Measurements from ENCODE around the gene BNC2.

The BNC2 gene

GRCh38 chr9:16414451-16414850 is 456.0 kb downstream of the BNC2 start:
- Histone ChIP-seq H3K4me3 (ENCODE audit: low read length) (no peak overlapping the region), H3K27me3 (ENCODE audit: control insufficient read depth, insufficient read depth, low read length) (no peaks in the 10 kb centered on the region), H3K36me3 (ENCODE audit: insufficient read depth, low read length) (peaks cover 13% of the 10 kb centered on the region), H3K4me1 (ENCODE audit: control insufficient read depth, insufficient read depth, low read length) (peaks cover 36% of the 10 kb centered on the region), H3K4me2 (ENCODE audit: low read length) (no peak overlapping the region), H3K9me3 (replicated peaks; ENCODE audit: low read length) (no peaks in the 10 kb centered on the region), H3K9ac (ENCODE audit: low read depth, low read length) (no peak overlapping the region)

GRCh38 chr9:16413509-16414016 is 456.9 kb downstream of the BNC2 start:
- Histone ChIP-seq H3K9me3 (replicated peaks; ENCODE audit: low read length) (no peaks in the 10 kb centered on the region), H3K4me3 (ENCODE audit: low read length) (no peak overlapping the region), H3K4me1 (ENCODE audit: control insufficient read depth, insufficient read depth, low read length) (peaks cover 36% of the 10 kb centered on the region)

GRCh38 chr9:16412740-16413139 is 457.7 kb downstream of the BNC2 start:
- Histone ChIP-seq H3K9me3 (replicated peaks; ENCODE audit: low read length) (no peaks in the 10 kb centered on the region), H3K4me1 (ENCODE audit: control insufficient read depth, insufficient read depth, low read length) (peaks cover 28% of the 10 kb centered on the region), H3K27me3 (ENCODE audit: control insufficient read depth, insufficient read depth, low read length) (no peaks in the 10 kb centered on the region), H3K4me2 (ENCODE audit: low read length) (no peak overlapping the region), H3K4me3 (ENCODE audit: low read length) (no peak overlapping the region), H3K36me3 (ENCODE audit: insufficient read depth, low read length) (peaks cover 5% of the 10 kb centered on the region), H3K9ac (ENCODE audit: low read depth, low read length) (no peak overlapping the region)

More at GRCh38 chr9:16413509-16414016, 456.9 kb downstream of the BNC2 start:
- no peak overlapping the region for H3K9ac ChIP-seq (ENCODE audit: low read depth, low read length)
- peaks cover 5% of the 10 kb centered on the region for H3K36me3 ChIP-seq (ENCODE audit: insufficient read depth, low read length)
- peak overlapping the region; percentile 10 for H3K4me2 ChIP-seq (ENCODE audit: low read length)
- H3K27me3 ChIP-seq (ENCODE audit: control insufficient read depth, insufficient read depth, low read length): no peaks in the 10 kb centered on the region

- no peaks in the 10 kb centered on the region for H3K27me3 ChIP-seq (ENCODE audit: control insufficient read depth, insufficient read depth, low read length)
Measured at GRCh38 chr9:16411311-16411710, 459.2 kb downstream of the BNC2 start.

GRCh38 chr9:16410601-16411280 is 459.7 kb downstream of the BNC2 start:
- no peak overlapping the region for H3K4me2 ChIP-seq (ENCODE audit: low read length)
- no peaks in the 10 kb centered on the region for H3K9me3 ChIP-seq (replicated peaks; ENCODE audit: low read length)
- no peaks in the 10 kb centered on the region for H3K27me3 ChIP-seq (ENCODE audit: control insufficient read depth, insufficient read depth, low read length)
- H3K36me3 ChIP-seq (ENCODE audit: insufficient read depth, low read length): peaks cover 5% of the 10 kb centered on the region
- no peak overlapping the region for H3K9ac ChIP-seq (ENCODE audit: low read depth, low read length)
- H3K4me1 ChIP-seq (ENCODE audit: control insufficient read depth, insufficient read depth, low read length): peaks cover 16% of the 10 kb centered on the region
- no peak overlapping the region for H3K4me3 ChIP-seq (ENCODE audit: low read length)

More at GRCh38 chr9:16411311-16411710, 459.2 kb downstream of the BNC2 start:
- H3K36me3 ChIP-seq (ENCODE audit: insufficient read depth, low read length): peaks cover 5% of the 10 kb centered on the region
- H3K9me3 ChIP-seq (replicated peaks; ENCODE audit: low read length): no peaks in the 10 kb centered on the region
- H3K9ac ChIP-seq (ENCODE audit: low read depth, low read length): no peak overlapping the region
- H3K4me2 ChIP-seq (ENCODE audit: low read length): no peak overlapping the region
- peaks cover 16% of the 10 kb centered on the region for H3K4me1 ChIP-seq (ENCODE audit: control insufficient read depth, insufficient read depth, low read length)
- H3K4me3 ChIP-seq (ENCODE audit: low read length): no peak overlapping the region

- Histone ChIP-seq H3K4me3 (ENCODE audit: low read length) (no peak overlapping the region), H3K4me2 (ENCODE audit: low read length) (no peak overlapping the region), H3K36me3 (ENCODE audit: insufficient read depth, low read length) (peaks cover 3% of the 10 kb centered on the region), H3K9ac (ENCODE audit: low read depth, low read length) (no peak overlapping the region), H3K4me1 (ENCODE audit: control insufficient read depth, insufficient read depth, low read length) (peaks cover under 1% of the 10 kb centered on the region), H3K27me3 (ENCODE audit: control insufficient read depth, insufficient read depth, low read length) (no peaks in the 10 kb centered on the region), H3K9me3 (replicated peaks; ENCODE audit: low read length) (no peaks in the 10 kb centered on the region)
Measured at GRCh38 chr9:16407617-16408016, 462.9 kb downstream of the BNC2 start.

GRCh38 chr9:16406526-16407225 is 463.8 kb downstream of the BNC2 start:
- no peak overlapping the region for H3K4me2 ChIP-seq (ENCODE audit: low read length)
- no peaks in the 10 kb centered on the region for H3K4me1 ChIP-seq (ENCODE audit: control insufficient read depth, insufficient read depth, low read length)
- H3K4me3 ChIP-seq (ENCODE audit: low read length): no peak overlapping the region
- H3K36me3 ChIP-seq (ENCODE audit: insufficient read depth, low read length): no peaks in the 10 kb centered on the region
- H3K27me3 ChIP-seq (ENCODE audit: control insufficient read depth, insufficient read depth, low read length): no peaks in the 10 kb centered on the region
- no peaks in the 10 kb centered on the region for H3K9me3 ChIP-seq (replicated peaks; ENCODE audit: low read length)
- H3K9ac ChIP-seq (ENCODE audit: low read depth, low read length): no peak overlapping the region

GRCh38 chr9:16405421-16405820 is 465.0 kb downstream of the BNC2 start:
- H3K4me2 ChIP-seq (ENCODE audit: low read length): no peak overlapping the region
- H3K4me3 ChIP-seq (ENCODE audit: low read length): no peak overlapping the region
- H3K9ac ChIP-seq (ENCODE audit: low read depth, low read length): no peak overlapping the region
- no peaks in the 10 kb centered on the region for H3K36me3 ChIP-seq (ENCODE audit: insufficient read depth, low read length)
- H3K9me3 ChIP-seq (replicated peaks; ENCODE audit: low read length): no peaks in the 10 kb centered on the region
- peaks cover under 1% of the 10 kb centered on the region for H3K4me1 ChIP-seq (ENCODE audit: control insufficient read depth, insufficient read depth, low read length)
- H3K27me3 ChIP-seq (ENCODE audit: control insufficient read depth, insufficient read depth, low read length): no peaks in the 10 kb centered on the region

- H3K36me3 ChIP-seq (ENCODE audit: insufficient read depth, low read length): no peaks in the 10 kb centered on the region
- no peak overlapping the region for H3K9ac ChIP-seq (ENCODE audit: low read depth, low read length)
- H3K4me1 ChIP-seq (ENCODE audit: control insufficient read depth, insufficient read depth, low read length): peaks cover 19% of the 10 kb centered on the region
Measured at GRCh38 chr9:16401701-16402100, 468.8 kb downstream of the BNC2 start.

GRCh38 chr9:16398691-16399090 is 471.8 kb downstream of the BNC2 start:
- Histone ChIP-seq H3K4me3 (ENCODE audit: low read length) (no peak overlapping the region), H3K9ac (ENCODE audit: low read depth, low read length) (no peak overlapping the region), H3K4me1 (ENCODE audit: control insufficient read depth, insufficient read depth, low read length) (peaks cover 22% of the 10 kb centered on the region), H3K36me3 (ENCODE audit: insufficient read depth, low read length) (no peaks in the 10 kb centered on the region), H3K27me3 (ENCODE audit: control insufficient read depth, insufficient read depth, low read length) (no peaks in the 10 kb centered on the region), H3K4me2 (ENCODE audit: low read length) (no peak overlapping the region), H3K9me3 (replicated peaks; ENCODE audit: low read length) (no peaks in the 10 kb centered on the region)

More at GRCh38 chr9:16401701-16402100, 468.8 kb downstream of the BNC2 start:
- no peaks in the 10 kb centered on the region for H3K27me3 ChIP-seq (ENCODE audit: control insufficient read depth, insufficient read depth, low read length)
- H3K4me2 ChIP-seq (ENCODE audit: low read length): no peak overlapping the region
- H3K9me3 ChIP-seq (replicated peaks; ENCODE audit: low read length): no peaks in the 10 kb centered on the region
- no peak overlapping the region for H3K4me3 ChIP-seq (ENCODE audit: low read length)

- Histone ChIP-seq H3K27me3 (ENCODE audit: control insufficient read depth, insufficient read depth, low read length) (no peaks in the 10 kb centered on the region), H3K9ac (ENCODE audit: low read depth, low read length) (no peak overlapping the region), H3K4me1 (ENCODE audit: control insufficient read depth, insufficient read depth, low read length) (peaks cover 22% of the 10 kb centered on the region), H3K36me3 (ENCODE audit: insufficient read depth, low read length) (no peaks in the 10 kb centered on the region), H3K4me3 (ENCODE audit: low read length) (no peak overlapping the region), H3K9me3 (replicated peaks; ENCODE audit: low read length) (no peaks in the 10 kb centered on the region), H3K4me2 (ENCODE audit: low read length) (no peak overlapping the region)
Measured at GRCh38 chr9:16396389-16396788, 474.1 kb downstream of the BNC2 start.
